ENCODE results near the gene NAV3.

- TF ChIP-seq, protein P1, sequence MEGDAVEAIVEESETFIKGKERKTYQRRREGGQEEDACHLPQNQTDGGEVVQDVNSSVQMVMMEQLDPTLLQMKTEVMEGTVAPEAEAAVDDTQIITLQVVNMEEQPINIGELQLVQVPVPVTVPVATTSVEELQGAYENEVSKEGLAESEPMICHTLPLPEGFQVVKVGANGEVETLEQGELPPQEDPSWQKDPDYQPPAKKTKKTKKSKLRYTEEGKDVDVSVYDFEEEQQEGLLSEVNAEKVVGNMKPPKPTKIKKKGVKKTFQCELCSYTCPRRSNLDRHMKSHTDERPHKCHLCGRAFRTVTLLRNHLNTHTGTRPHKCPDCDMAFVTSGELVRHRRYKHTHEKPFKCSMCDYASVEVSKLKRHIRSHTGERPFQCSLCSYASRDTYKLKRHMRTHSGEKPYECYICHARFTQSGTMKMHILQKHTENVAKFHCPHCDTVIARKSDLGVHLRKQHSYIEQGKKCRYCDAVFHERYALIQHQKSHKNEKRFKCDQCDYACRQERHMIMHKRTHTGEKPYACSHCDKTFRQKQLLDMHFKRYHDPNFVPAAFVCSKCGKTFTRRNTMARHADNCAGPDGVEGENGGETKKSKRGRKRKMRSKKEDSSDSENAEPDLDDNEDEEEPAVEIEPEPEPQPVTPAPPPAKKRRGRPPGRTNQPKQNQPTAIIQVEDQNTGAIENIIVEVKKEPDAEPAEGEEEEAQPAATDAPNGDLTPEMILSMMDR (IDR thresholded peaks at IDR 0.05) = no peak
- TF ChIP-seq EZH2 (IDR thresholded peaks at IDR 0.05; ENCODE audit: borderline replicate concordance, insufficient read depth, low read depth, low read length, poor library complexity, severe bottlenecking) = no peak
Observed at GRCh38 chr12:77837876-77838291, 7.2 kb downstream of the NAV3 start.
